HCT116 (cell line): ENCODE data around the gene SOWAHC. TPM values are rescaled to one million over a fixed set of nuclear protein-coding genes. Genes with fewer than 3 reads are reported as not detected.

Experiments
- ATAC-seq: fragments of 200-7000 bp; cut with Tn5 transposase; 2 replicates; pipeline ENCODE4 v1.9.1; 2020; ENCODE audit warnings: mild to moderate bottlenecking, moderate library complexity
- BruUV-seq: library from RNA; stranded (reverse); fragments of 400-500 nt; replicated peaks from 2 replicates; lab custom pipeline; 2021; lab: Mats Ljungman, UMichigan
- CTCF ChIA-PET: fragments of 300-600 bp; sonication (Branson Sonifier 250); formaldehyde crosslinking; loops from one replicate; lab custom pipeline; 2021; ENCODE audit warnings: antibody characterized with exemption; lab: Charles Lee
- POLR2A ChIA-PET: fragments of 300-600, 350-600 bp; sonication (Branson Sonifier 250); formaldehyde crosslinking; loops from one replicate; lab custom pipeline; 2021; ENCODE audit warnings: antibody characterized with exemption; lab: Charles Lee
- RAD21 ChIA-PET, 2 experiments: fragments of 300-600 bp; sonication (Branson Sonifier 250); formaldehyde crosslinking; loops; one replicate each; lab custom pipeline; 2023; ENCODE audit warnings: low total read pairs in 2 of 2; ENCODE audit not compliant: uncharacterized antibody in 2 of 2, unreplicated experiment in 2 of 2, low non-redundant PET in 1 of 2; lab: Charles Lee
- DNase-seq: peaks from one replicate; pipeline ENCODE4 v3.0.0-alpha.2; 2010; ENCODE audit warnings: low read depth, low spot score
- H2AFZ ChIP-seq: fragments of 200-600 bp; shearing (Covaris generic), sonication (generic); 2 replicates; pipeline ENCODE4 v1.6.1; 2017; ENCODE audit warnings: low read depth, mixed run types, mixed read lengths, antibody characterized with exemption, low read length; ENCODE audit not compliant: poor library complexity, severe bottlenecking
- H3K27ac ChIP-seq: 2 replicates; pipeline ENCODE4 v1.5.1; 2012; ENCODE audit warnings: low read depth, low read length
- H3K27me3 ChIP-seq: fragments of 200-600 bp; sonication (generic); 2 replicates; pipeline ENCODE4 v1.6.1; 2016; ENCODE audit warnings: mixed run types, low read length, mixed read lengths; ENCODE audit not compliant: insufficient read depth
- H3K36me3 ChIP-seq, 2 experiments: fragments of 200-500 bp in 1 of 2; fragments of 200-600 bp in 1 of 2; sonication (Bioruptor generic) in 1 of 2; sonication (generic) in 1 of 2; 2 replicates each; pipeline versions ENCODE4 v1.5.1 to v1.6.1; 2014 to 2016; ENCODE audit warnings: low read length in 2 of 2, inconsistent platforms in 1 of 2, mixed read lengths in 1 of 2, mixed run types in 1 of 2; ENCODE audit not compliant: insufficient read depth in 2 of 2, control insufficient read depth in 1 of 2
- H3K4me1 ChIP-seq, 2 experiments: fragments of 200-600 bp in 1 of 2; sonication (generic) in 1 of 2; 2 replicates each; pipeline versions ENCODE4 v1.5.1 to v1.6.1; 2012 to 2017; ENCODE audit warnings: low read length in 2 of 2, inconsistent platforms in 1 of 2, mild to moderate bottlenecking in 1 of 2, mixed read lengths in 1 of 2, mixed run types in 1 of 2, moderate library complexity in 1 of 2; ENCODE audit not compliant: insufficient read depth in 2 of 2, control insufficient read depth in 1 of 2
- H3K4me2 ChIP-seq: fragments of 200-600 bp; sonication (generic); 2 replicates; pipeline ENCODE4 v1.6.1; 2017; ENCODE audit warnings: mixed run types, low read length, mixed read lengths
- H3K4me3 ChIP-seq, 2 experiments: fragments of 200-600 bp in 1 of 2; sonication (generic) in 1 of 2; replicated peaks in 1 of 2; 2 replicates each; pipeline ENCODE4 v1.5.1; 2011 to 2016; ENCODE audit warnings: low read length in 2 of 2, control low read depth in 1 of 2, low read depth in 1 of 2, mild to moderate bottlenecking in 1 of 2, mixed read lengths in 1 of 2, mixed run types in 1 of 2
- H3K79me2 ChIP-seq: fragments of 200-600 bp; sonication (generic); 2 replicates; pipeline ENCODE4 v1.6.1; 2017; ENCODE audit warnings: mild to moderate bottlenecking, mixed run types, low read length, moderate library complexity, mixed read lengths; ENCODE audit not compliant: insufficient read depth
- H3K9ac ChIP-seq: fragments of 200-600 bp; sonication (generic); 2 replicates; pipeline ENCODE4 v1.6.1; 2016; ENCODE audit warnings: low read length, mixed read lengths
- H3K9me2 ChIP-seq: fragments of 200-600 bp; sonication (generic), shearing (Covaris generic); 2 replicates; pipeline ENCODE4 v1.6.1; 2017; ENCODE audit warnings: mixed run types, mild to moderate bottlenecking, moderate library complexity; ENCODE audit not compliant: insufficient read depth
- H3K9me3 ChIP-seq, 2 experiments: fragments of 200-500 bp in 1 of 2; fragments of 200-600 bp in 1 of 2; sonication (Bioruptor generic) in 1 of 2; sonication (generic) in 1 of 2; 2 replicates each; pipeline ENCODE4 v1.6.1; 2014 to 2017; ENCODE audit warnings: low read length in 2 of 2, mixed read lengths in 2 of 2, inconsistent platforms in 1 of 2, low read depth in 1 of 2, mild to moderate bottlenecking in 1 of 2, mixed run types in 1 of 2, moderate library complexity in 1 of 2; ENCODE audit not compliant: control insufficient read depth in 1 of 2, insufficient read depth in 1 of 2
- H4K20me1 ChIP-seq: fragments of 200-600 bp; sonication (generic), shearing (Covaris generic); 2 replicates; pipeline ENCODE4 v1.6.1; 2017; ENCODE audit warnings: mixed run types, mild to moderate bottlenecking, moderate library complexity; ENCODE audit not compliant: insufficient read depth
- CEBPB ChIP-seq: IDR thresholded peaks from 2 replicates; pipeline ENCODE4 v1.6.1; 2012; ENCODE audit warnings: low read depth
- CTCF ChIP-seq, 3 experiments: fragments of 200-600 bp in 1 of 3; sonication (generic) in 1 of 3; IDR thresholded peaks in 2 of 3; conservative IDR thresholded peaks in 1 of 3; 2 replicates each; pipeline ENCODE4 v1.5.1; 2012 to 2017; ENCODE audit warnings: low read depth in 2 of 3, low read length in 2 of 3, antibody characterized with exemption in 1 of 3, borderline replicate concordance in 1 of 3, control low read depth in 1 of 3, mild to moderate bottlenecking in 1 of 3, mixed read lengths in 1 of 3, mixed run types in 1 of 3, moderate library complexity in 1 of 3; ENCODE audit not compliant: insufficient read depth in 1 of 3
- EGR1 ChIP-seq: IDR thresholded peaks from 2 replicates; pipeline ENCODE4 v1.6.1; 2012; ENCODE audit warnings: low read depth
- ELF1 ChIP-seq: IDR thresholded peaks from 2 replicates; pipeline ENCODE4 v1.6.1; 2012; ENCODE audit warnings: low read depth, borderline replicate concordance
- EZH2phosphoT487 ChIP-seq: fragments of 200-600 bp; IDR thresholded peaks from 2 replicates; pipeline ENCODE4 v1.6.1; 2018; ENCODE audit warnings: antibody characterized with exemption, borderline replicate concordance
- POLR2AphosphoS5 ChIP-seq: IDR thresholded peaks from 2 replicates; pipeline ENCODE4 v1.6.1; 2011; ENCODE audit warnings: mild to moderate bottlenecking, low read depth, low read length, moderate library complexity
- RAD21 ChIP-seq: IDR thresholded peaks from 2 replicates; pipeline ENCODE4 v1.6.1; 2012; ENCODE audit warnings: low read depth, mild to moderate bottlenecking
- SIN3A ChIP-seq: IDR thresholded peaks from 2 replicates; pipeline ENCODE4 v1.6.1; 2012; ENCODE audit warnings: low read depth
- SP1 ChIP-seq: IDR thresholded peaks from 2 replicates; pipeline ENCODE4 v1.6.1; 2012; ENCODE audit warnings: low read depth
- SRF ChIP-seq: IDR thresholded peaks from 2 replicates; pipeline ENCODE4 v1.6.1; 2012; ENCODE audit warnings: low read depth
- TCF7L2 ChIP-seq: IDR thresholded peaks from 2 replicates; pipeline ENCODE4 v1.7.0; 2011; ENCODE audit warnings: borderline replicate concordance, inconsistent platforms; ENCODE audit not compliant: insufficient read depth, insufficient read length; ENCODE audit errors: extremely low read depth
- ZBTB33 ChIP-seq: IDR thresholded peaks from 2 replicates; pipeline ENCODE4 v1.6.1; 2011; ENCODE audit warnings: mild to moderate bottlenecking, low read length, moderate library complexity; ENCODE audit not compliant: insufficient replicate concordance; ENCODE audit errors: extremely low read depth
- ZFX ChIP-seq: fragments of 450-650 bp; IDR thresholded peaks from 2 replicates; pipeline ENCODE4 v1.6.1; 2017
- ZNF274 ChIP-seq: fragments of 200-500 bp; sonication (Bioruptor generic); IDR thresholded peaks from 2 replicates; pipeline ENCODE4 v1.6.1; 2014; ENCODE audit warnings: mild to moderate bottlenecking, low read depth, low read length, inconsistent platforms
- intact Hi-C: fragments of 100-400 bp; cut with micrococcal nuclease; formaldehyde crosslinking; loops from 2 replicates; pipeline ENCODE4 v1.10.0; 2022
- total RNA-seq: library from RNA; stranded (reverse); gene quantifications from one replicate; pipeline ENCODE4 v1.2.1, GENCODE V29; 2021; ENCODE audit not compliant: unreplicated experiment
- TF ChIP-seq, protein P1 (sequence below): IDR thresholded peaks from 2 replicates; pipeline ENCODE4 v1.6.1; 2012; ENCODE audit warnings: low read depth
- TF ChIP-seq, protein P2 (sequence below): IDR thresholded peaks from 2 replicates; pipeline ENCODE4 v1.6.1; 2012
- TF ChIP-seq, protein P3 (sequence below): IDR thresholded peaks from 2 replicates; pipeline ENCODE4 v1.6.1; 2012

Gene SOWAHC
- total RNA-seq, 1 experiment from 2014 or later: 16.6 TPM

DNA sequence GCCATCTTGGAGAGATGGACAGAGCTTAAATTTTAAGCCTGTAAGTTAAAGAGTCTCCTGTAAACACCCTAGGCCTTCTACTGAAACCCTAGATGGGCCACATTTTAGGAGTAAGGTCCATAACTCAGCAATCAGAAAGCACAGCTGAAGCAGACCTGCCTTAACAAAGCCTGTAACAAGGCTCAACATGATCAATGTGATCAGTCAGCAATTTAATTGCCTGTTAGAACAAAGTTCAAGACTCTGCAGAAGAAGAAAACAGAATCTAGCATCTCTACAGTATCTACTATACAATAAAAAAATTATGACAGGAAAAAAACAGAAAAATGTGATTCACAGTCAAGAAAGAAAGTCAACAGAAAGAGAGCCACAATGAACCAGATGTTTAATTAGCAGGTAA is 27.5 kb upstream of the SOWAHC start:
- no peak overlapping the region for H3K4me2 ChIP-seq
- BruUV-seq: no TSS peak
- H4K20me1 ChIP-seq: peaks cover 3% of the 10 kb centered on the region
- intact Hi-C loops: no loop called here
- POLR2A ChIA-PET: interaction anchor here (0.8 to 1.4 kb wide), 2 partner anchors 20 to 23 kb away, joined by 3 read pairs; no protein-coding TSS in a partner anchor
- H3K9me2 ChIP-seq: no peaks in the 10 kb centered on the region
- CTCF ChIA-PET: no interaction called here
- DNase-seq (no peak), ATAC-seq (no peak)
- H3K9ac ChIP-seq: no peak overlapping the region
- H3K4me3 ChIP-seq: no peak overlapping the region
- TF ChIP-seq SIN3A: no peak
- TF ChIP-seq CTCF (IDR thresholded peaks at IDR 0.05 in 2 of 3, conservative IDR thresholded peaks at IDR 0.05 in 1 of 3; ENCODE audit: borderline replicate concordance in 1 of 3, insufficient read depth in 1 of 3, low read depth in 2 of 3, low read length in 2 of 3): no peak
- TF ChIP-seq, protein P1, sequence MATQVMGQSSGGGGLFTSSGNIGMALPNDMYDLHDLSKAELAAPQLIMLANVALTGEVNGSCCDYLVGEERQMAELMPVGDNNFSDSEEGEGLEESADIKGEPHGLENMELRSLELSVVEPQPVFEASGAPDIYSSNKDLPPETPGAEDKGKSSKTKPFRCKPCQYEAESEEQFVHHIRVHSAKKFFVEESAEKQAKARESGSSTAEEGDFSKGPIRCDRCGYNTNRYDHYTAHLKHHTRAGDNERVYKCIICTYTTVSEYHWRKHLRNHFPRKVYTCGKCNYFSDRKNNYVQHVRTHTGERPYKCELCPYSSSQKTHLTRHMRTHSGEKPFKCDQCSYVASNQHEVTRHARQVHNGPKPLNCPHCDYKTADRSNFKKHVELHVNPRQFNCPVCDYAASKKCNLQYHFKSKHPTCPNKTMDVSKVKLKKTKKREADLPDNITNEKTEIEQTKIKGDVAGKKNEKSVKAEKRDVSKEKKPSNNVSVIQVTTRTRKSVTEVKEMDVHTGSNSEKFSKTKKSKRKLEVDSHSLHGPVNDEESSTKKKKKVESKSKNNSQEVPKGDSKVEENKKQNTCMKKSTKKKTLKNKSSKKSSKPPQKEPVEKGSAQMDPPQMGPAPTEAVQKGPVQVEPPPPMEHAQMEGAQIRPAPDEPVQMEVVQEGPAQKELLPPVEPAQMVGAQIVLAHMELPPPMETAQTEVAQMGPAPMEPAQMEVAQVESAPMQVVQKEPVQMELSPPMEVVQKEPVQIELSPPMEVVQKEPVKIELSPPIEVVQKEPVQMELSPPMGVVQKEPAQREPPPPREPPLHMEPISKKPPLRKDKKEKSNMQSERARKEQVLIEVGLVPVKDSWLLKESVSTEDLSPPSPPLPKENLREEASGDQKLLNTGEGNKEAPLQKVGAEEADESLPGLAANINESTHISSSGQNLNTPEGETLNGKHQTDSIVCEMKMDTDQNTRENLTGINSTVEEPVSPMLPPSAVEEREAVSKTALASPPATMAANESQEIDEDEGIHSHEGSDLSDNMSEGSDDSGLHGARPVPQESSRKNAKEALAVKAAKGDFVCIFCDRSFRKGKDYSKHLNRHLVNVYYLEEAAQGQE: no peak
- TF ChIP-seq SRF: no peak
- no peak for TF ChIP-seq EGR1
- TF ChIP-seq TCF7L2: no peak
- TF ChIP-seq ZNF274: no peak
- TF ChIP-seq ZBTB33: no peak
- TF ChIP-seq SP1: no peak
- TF ChIP-seq POLR2AphosphoS5: no peak
- no peak for TF ChIP-seq CEBPB
- TF ChIP-seq, protein P2, sequence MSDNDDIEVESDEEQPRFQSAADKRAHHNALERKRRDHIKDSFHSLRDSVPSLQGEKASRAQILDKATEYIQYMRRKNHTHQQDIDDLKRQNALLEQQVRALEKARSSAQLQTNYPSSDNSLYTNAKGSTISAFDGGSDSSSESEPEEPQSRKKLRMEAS: no peak
- TF ChIP-seq RAD21: no peak
- no peak for TF ChIP-seq ELF1
- TF ChIP-seq, protein P3, sequence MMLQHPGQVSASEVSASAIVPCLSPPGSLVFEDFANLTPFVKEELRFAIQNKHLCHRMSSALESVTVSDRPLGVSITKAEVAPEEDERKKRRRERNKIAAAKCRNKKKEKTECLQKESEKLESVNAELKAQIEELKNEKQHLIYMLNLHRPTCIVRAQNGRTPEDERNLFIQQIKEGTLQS: no peak
- no peak for TF ChIP-seq EZH2phosphoT487
- no peak for TF ChIP-seq ZFX
- RAD21 ChIA-PET: no interaction called here
- peaks cover 5 to 7% of the 10 kb centered on the region in 2 experiments for H3K4me1 ChIP-seq
- H3K9me3 ChIP-seq: no peaks in the 10 kb centered on the region
- H2AFZ ChIP-seq: no peak overlapping the region
- H3K79me2 ChIP-seq: peaks cover 84% of the 10 kb centered on the region
- 0 out of 4 replicates have a peak, but pooled peaks cover 5 to 11% of the 10 kb centered on the region in 2 experiments for H3K36me3 ChIP-seq
- no peaks in the 10 kb centered on the region for H3K27me3 ChIP-seq
- H3K27ac ChIP-seq: no peak overlapping the region
